Measurements from ENCODE around the gene FAT1. TPM values are rescaled to one million over a fixed set of nuclear protein-coding genes. Genes with fewer than 3 reads are reported as not detected.

Gene FAT1
- total RNA-seq, 1 experiment from 2014 or later: 92.4 TPM

DNA sequence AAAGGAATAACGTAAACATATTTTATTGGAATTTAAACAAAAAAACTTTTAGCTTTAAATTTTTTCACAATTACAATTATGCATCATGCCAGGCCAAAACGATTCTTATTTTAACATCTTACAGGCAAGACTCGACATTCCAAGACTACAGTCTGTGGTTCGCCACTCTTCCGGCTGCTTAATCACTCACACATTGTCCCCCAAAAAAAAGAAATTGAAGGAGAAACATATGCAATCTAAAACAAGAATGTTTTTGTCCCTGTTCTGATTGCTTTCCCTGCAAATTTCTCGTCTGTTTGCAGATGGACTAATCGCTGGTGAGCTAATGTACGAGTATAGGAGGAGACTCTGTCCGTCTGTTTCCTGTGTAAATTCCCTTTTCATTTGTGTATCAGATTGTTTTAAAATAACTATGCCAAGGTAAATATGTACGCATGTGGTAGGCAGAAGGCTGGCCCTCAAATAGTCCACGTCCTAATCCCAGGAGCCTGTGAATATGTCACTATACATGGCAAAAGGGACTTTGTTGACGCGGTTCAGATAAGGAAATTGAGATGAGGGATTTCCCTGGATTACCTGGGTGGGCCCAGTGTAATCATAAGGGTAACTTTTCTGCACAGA is 130.6 kb downstream of the FAT1 start:
- DNase-seq (no peak), ATAC-seq (no peak)
- Histone ChIP-seq H3K4me3 (ENCODE audit: low read length) (no peak overlapping the region), H3K79me2 (ENCODE audit: low read length) (no peaks in the 10 kb centered on the region), H3K9me2 (replicated peaks; ENCODE audit: low read length) (no peaks in the 10 kb centered on the region), H3K4me1 (ENCODE audit: insufficient read depth, low read length) (no peaks in the 10 kb centered on the region), H3K9me3 (ENCODE audit: low read length) (no peaks in the 10 kb centered on the region), H3K9ac (ENCODE audit: low read length) (no peak overlapping the region), H2AFZ (ENCODE audit: low read length) (no peak overlapping the region), H3F3A (ENCODE audit: low read length, unreplicated experiment) (no peaks in the 10 kb centered on the region), H4K20me1 (ENCODE audit: low read length) (no peaks in the 10 kb centered on the region), H3K4me2 (ENCODE audit: low read length) (no peak overlapping the region), H3K36me3 (ENCODE audit: low read depth, low read length) (peaks cover 14% of the 10 kb centered on the region; the same call in 1 of the 2 replicates), H3K27ac (ENCODE audit: low read length) (no peak overlapping the region), H3K27me3 (ENCODE audit: low read length) (no peaks in the 10 kb centered on the region)
- POLR2A ChIA-PET (ENCODE audit: unreplicated experiment): no interaction called here
- CTCF ChIA-PET: interaction anchor here (0.6 kb wide), 1 partner anchor 10 kb away, joined by 5 read pairs; no protein-coding TSS in a partner anchor
- BruUV-seq (replicated peaks): no TSS peak
- intact Hi-C loops (cut with micrococcal nuclease): no loop called here
- no peak for TF ChIP-seq EZH2 (IDR thresholded peaks at IDR 0.05; ENCODE audit: low read length, unreplicated experiment)
- no peak for TF ChIP-seq EZH2phosphoT487 (IDR thresholded peaks at IDR 0.05; ENCODE audit: borderline replicate concordance, low read length)
- TF ChIP-seq, protein P1, sequence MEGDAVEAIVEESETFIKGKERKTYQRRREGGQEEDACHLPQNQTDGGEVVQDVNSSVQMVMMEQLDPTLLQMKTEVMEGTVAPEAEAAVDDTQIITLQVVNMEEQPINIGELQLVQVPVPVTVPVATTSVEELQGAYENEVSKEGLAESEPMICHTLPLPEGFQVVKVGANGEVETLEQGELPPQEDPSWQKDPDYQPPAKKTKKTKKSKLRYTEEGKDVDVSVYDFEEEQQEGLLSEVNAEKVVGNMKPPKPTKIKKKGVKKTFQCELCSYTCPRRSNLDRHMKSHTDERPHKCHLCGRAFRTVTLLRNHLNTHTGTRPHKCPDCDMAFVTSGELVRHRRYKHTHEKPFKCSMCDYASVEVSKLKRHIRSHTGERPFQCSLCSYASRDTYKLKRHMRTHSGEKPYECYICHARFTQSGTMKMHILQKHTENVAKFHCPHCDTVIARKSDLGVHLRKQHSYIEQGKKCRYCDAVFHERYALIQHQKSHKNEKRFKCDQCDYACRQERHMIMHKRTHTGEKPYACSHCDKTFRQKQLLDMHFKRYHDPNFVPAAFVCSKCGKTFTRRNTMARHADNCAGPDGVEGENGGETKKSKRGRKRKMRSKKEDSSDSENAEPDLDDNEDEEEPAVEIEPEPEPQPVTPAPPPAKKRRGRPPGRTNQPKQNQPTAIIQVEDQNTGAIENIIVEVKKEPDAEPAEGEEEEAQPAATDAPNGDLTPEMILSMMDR (conservative IDR thresholded peaks at IDR 0.05; ENCODE audit: low read depth, low read length): no peak

DNA sequence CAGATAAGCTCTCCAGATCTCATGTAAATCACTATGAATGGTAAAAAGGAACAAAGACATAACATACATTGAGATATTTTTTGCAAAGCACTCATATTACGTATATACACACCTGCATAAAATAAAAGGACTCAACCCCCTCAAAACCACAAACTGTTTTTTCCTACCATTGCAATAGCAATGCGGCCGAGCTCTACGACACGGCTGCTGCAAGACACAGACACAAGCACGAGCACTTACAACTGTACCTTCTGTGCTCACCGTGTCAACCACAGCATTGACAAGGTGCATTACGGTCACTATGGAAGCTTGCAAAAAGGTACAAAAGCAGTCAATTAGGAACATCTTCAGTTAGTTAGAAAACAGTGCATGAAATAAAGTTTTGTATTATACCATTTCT is 131.2 kb downstream of the FAT1 start:
- ATAC-seq (no peak), DNase-seq (no peak)
- CTCF ChIA-PET: interaction anchor here (0.6 kb wide), 1 partner anchor 9 kb away, joined by 5 read pairs; no protein-coding TSS in a partner anchor
- Histone ChIP-seq H3K79me2 (ENCODE audit: low read length) (no peaks in the 10 kb centered on the region), H3K27ac (ENCODE audit: low read length) (no peak overlapping the region), H3K4me3 (ENCODE audit: low read length) (no peak overlapping the region), H3F3A (ENCODE audit: low read length, unreplicated experiment) (no peaks in the 10 kb centered on the region), H3K27me3 (ENCODE audit: low read length) (no peaks in the 10 kb centered on the region), H3K9ac (ENCODE audit: low read length) (no peak overlapping the region), H2AFZ (ENCODE audit: low read length) (no peak overlapping the region), H3K9me2 (replicated peaks; ENCODE audit: low read length) (no peaks in the 10 kb centered on the region), H4K20me1 (ENCODE audit: low read length) (no peaks in the 10 kb centered on the region), H3K4me2 (ENCODE audit: low read length) (no peak overlapping the region), H3K4me1 (ENCODE audit: insufficient read depth, low read length) (no peaks in the 10 kb centered on the region), H3K36me3 (ENCODE audit: low read depth, low read length) (peaks cover 12% of the 10 kb centered on the region; the same call in 1 of the 2 replicates), H3K9me3 (ENCODE audit: low read length) (no peaks in the 10 kb centered on the region)
- TF ChIP-seq, protein P1 (conservative IDR thresholded peaks at IDR 0.05; ENCODE audit: low read depth, low read length): no peak
- TF ChIP-seq EZH2 (IDR thresholded peaks at IDR 0.05; ENCODE audit: low read length, unreplicated experiment): no peak
- no peak for TF ChIP-seq EZH2phosphoT487 (IDR thresholded peaks at IDR 0.05; ENCODE audit: borderline replicate concordance, low read length)
- intact Hi-C loops (cut with micrococcal nuclease): no loop called here
- POLR2A ChIA-PET (ENCODE audit: unreplicated experiment): no interaction called here
- no TSS peak for BruUV-seq (replicated peaks)

DNA sequence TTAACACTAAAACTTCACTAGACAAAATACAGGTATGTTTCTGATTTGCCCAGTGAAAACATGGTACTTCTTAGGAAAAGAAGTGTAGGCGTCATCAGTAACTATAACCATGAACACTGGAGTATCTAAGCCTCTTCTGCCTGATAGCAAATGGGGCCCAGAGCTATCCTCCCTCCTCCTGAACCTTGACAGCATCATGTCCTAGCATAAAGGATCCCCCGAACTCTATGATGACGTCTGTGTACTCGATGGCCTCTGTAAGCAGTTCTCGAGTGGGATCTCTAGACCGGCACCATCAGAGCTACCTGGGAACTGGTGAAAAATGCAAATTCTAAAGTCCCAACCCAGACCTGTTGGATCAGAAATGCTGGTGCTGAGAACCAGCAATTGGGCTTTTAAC is 132.0 kb downstream of the FAT1 start:
- Histone ChIP-seq H3K4me2 (ENCODE audit: low read length) (no peak overlapping the region), H3K4me1 (ENCODE audit: insufficient read depth, low read length) (no peaks in the 10 kb centered on the region), H3K27me3 (ENCODE audit: low read length) (no peaks in the 10 kb centered on the region), H4K20me1 (ENCODE audit: low read length) (no peaks in the 10 kb centered on the region), H3K9me3 (ENCODE audit: low read length) (no peaks in the 10 kb centered on the region), H3F3A (ENCODE audit: low read length, unreplicated experiment) (no peaks in the 10 kb centered on the region), H3K79me2 (ENCODE audit: low read length) (no peaks in the 10 kb centered on the region), H3K9ac (ENCODE audit: low read length) (no peak overlapping the region), H3K9me2 (replicated peaks; ENCODE audit: low read length) (no peaks in the 10 kb centered on the region), H3K4me3 (ENCODE audit: low read length) (no peak overlapping the region), H3K36me3 (ENCODE audit: low read depth, low read length) (peaks cover 7% of the 10 kb centered on the region; the same call in 1 of the 2 replicates), H3K27ac (ENCODE audit: low read length) (no peak overlapping the region), H2AFZ (ENCODE audit: low read length) (no peak overlapping the region)
- POLR2A ChIA-PET (ENCODE audit: unreplicated experiment): no interaction called here
- DNase-seq (no peak), ATAC-seq (no peak)
- TF ChIP-seq EZH2phosphoT487 (IDR thresholded peaks at IDR 0.05; ENCODE audit: borderline replicate concordance, low read length): no peak
- no peak for TF ChIP-seq EZH2 (IDR thresholded peaks at IDR 0.05; ENCODE audit: low read length, unreplicated experiment)
- TF ChIP-seq, protein P1 (conservative IDR thresholded peaks at IDR 0.05; ENCODE audit: low read depth, low read length): no peak
- CTCF ChIA-PET: no interaction called here
- intact Hi-C loops (cut with micrococcal nuclease): no loop called here
- BruUV-seq (replicated peaks): no TSS peak

All from PC-3 (cell line).